Heart left ventricle (tissue), 16 donors: ENCODE data around the gene SLC35F1. TPM values are rescaled to one million over a fixed set of nuclear protein-coding genes. Genes with fewer than 3 reads are reported as not detected.

Source experiments
- ATAC-seq, 4 donors: fragments of 200-7000 bp; cut with Tn5 transposase; one replicate each; pipeline ENCODE4 v1.9.1; 2020 to 2022; ENCODE audit warnings: moderate library complexity in 4 of 4, mild to moderate bottlenecking in 3 of 4, moderate number of reproducible peaks in 1 of 4
- DNase-seq, 5 donors: peaks; one replicate each; pipeline ENCODE4 v3.0.0-alpha.2; 2020
- H3K27ac ChIP-seq, 12 donors: fragments of 200-600 bp; sonication (generic) in 4 of 12; one replicate each; pipeline versions ENCODE4 v1.5.0 to v1.8.0; 2016 to 2022; ENCODE audit warnings: mild to moderate bottlenecking in 2 of 12
- H3K27me3 ChIP-seq, 9 donors: fragments of 200-600 bp; sonication (generic) in 2 of 9; one replicate each; pipeline versions ENCODE4 v1.5.1 to v1.8.0; 2016 to 2022; ENCODE audit warnings: mild to moderate bottlenecking in 3 of 9
- H3K36me3 ChIP-seq, 9 donors: fragments of 200-600 bp; sonication (generic) in 2 of 9; one replicate each; pipeline versions ENCODE4 v1.5.0 to v1.8.0; 2018 to 2022; ENCODE audit warnings: mild to moderate bottlenecking in 2 of 9
- H3K4me1 ChIP-seq, 12 donors: fragments of 200-600 bp; sonication (generic) in 4 of 12; one replicate each; pipeline versions ENCODE4 v1.5.0 to v1.8.0; 2016 to 2022; ENCODE audit warnings: mild to moderate bottlenecking in 3 of 12
- H3K4me3 ChIP-seq, 12 donors: fragments of 200-600 bp; sonication (generic) in 4 of 12; one replicate each; pipeline versions ENCODE4 v1.5.0 to v1.8.0; 2017 to 2022; ENCODE audit warnings: mild to moderate bottlenecking in 9 of 12, moderate library complexity in 4 of 12
- H3K9me3 ChIP-seq, 12 donors: fragments of 200-600 bp; sonication (generic) in 4 of 12; one replicate each; pipeline versions ENCODE4 v1.5.0 to v1.8.0; 2016 to 2022; ENCODE audit warnings: mild to moderate bottlenecking in 1 of 12
- POLR2A ChIP-seq, 2 donors: fragments of 450-650 bp; IDR thresholded peaks; one replicate each; pipeline ENCODE4 v1.6.1; 2017; ENCODE audit warnings: antibody characterized with exemption in 2 of 2, mild to moderate bottlenecking in 2 of 2, moderate library complexity in 2 of 2
- WGBS, 4 donors: extraction: QIAGEN DNeasy Blood & Tissue Kit in 2 of 4; methylation state at CpG; one replicate each; pipeline versions ENCODE4 v1.1.5 to v1.1.7; 2013 to 2018; 5-methylcytosine and 5-hydroxymethylcytosine counted together
- intact Hi-C, 10 donors: fragments of 100-400 bp; cut with DNase I; formaldehyde crosslinking; loops; one replicate each; pipeline versions ENCODE4 v1.11.1 to v1.14.2; 2022
- polyA plus RNA-seq, 2 donors: library from polyadenylated mRNA; stranded (reverse); fragments of 200-250 nt; gene quantifications; one replicate each; pipeline ENCODE4 v1.2.3, GENCODE V29; 2013
- total RNA-seq, 9 donors: library from RNA; depleted of rRNA in 2 of 9; stranded (reverse); fragments of >200 nt in 2 of 9; fragmentation: NEBNext Ultra II Directional in 3 of 9; extraction: Animal tissue kit (Norgen Biotek cat#: 25700) in 3 of 9; gene quantifications; one replicate each; pipeline versions ENCODE4 v1.1.0 to v1.2.4, GENCODE V29; 2016 to 2023
- TF ChIP-seq, protein P1 (sequence below), 12 donors: fragments of 200-600 bp; sonication (generic) in 4 of 12; IDR thresholded peaks; one replicate each; pipeline versions ENCODE4 v1.5.0 to v1.8.0; 2018 to 2022; ENCODE audit warnings: antibody characterized with exemption in 12 of 12, mild to moderate bottlenecking in 5 of 12
- donor health status: ischemic (EF 13 %, LVEDD 7.1; RV severe dilation, severe dysfunction).
- donor health status: healthy with polysubstance abuse.
- donor health status: DM: no; HTN: yes; CAD: no.
- donor health status: DM: no; HTN: no; CAD: no.
- donor health status: ischemic (EF 25% LVEDD 6.9; RV normal size, moderate dysfunction).
- donor health status: ischemic (EF 25% LVEDD 5.7; RV mildly dilated, moderate dysfunction).
- donor health status: healthy.
- donor health status: DM: yes; HTN: yes; CAD: no.
- donor health status: ischemic (EF 35%, LVEDD 5.7; RV mildly dilated, moderate dysfunction).
- donor health status: nonischemic (EF 11% LVEDD 7.7; RV severe dilation, severe dysfunction).
- donor health status: DM: yes; HTN: yes; CAD: no.
- donor health status: PGD.
- donor health status: ischemic (EF 29% LVEDD 5.4; RV normal size, mild dysfunction).
- donor health status: nonischemic (EF 23%, LVEDD 6.1; RV moderate dilation, normal function).

The SLC35F1 gene
- total and polyA plus RNA-seq, 11 donors: 1.1 to 11.6 (median 5.0) TPM

DNA sequence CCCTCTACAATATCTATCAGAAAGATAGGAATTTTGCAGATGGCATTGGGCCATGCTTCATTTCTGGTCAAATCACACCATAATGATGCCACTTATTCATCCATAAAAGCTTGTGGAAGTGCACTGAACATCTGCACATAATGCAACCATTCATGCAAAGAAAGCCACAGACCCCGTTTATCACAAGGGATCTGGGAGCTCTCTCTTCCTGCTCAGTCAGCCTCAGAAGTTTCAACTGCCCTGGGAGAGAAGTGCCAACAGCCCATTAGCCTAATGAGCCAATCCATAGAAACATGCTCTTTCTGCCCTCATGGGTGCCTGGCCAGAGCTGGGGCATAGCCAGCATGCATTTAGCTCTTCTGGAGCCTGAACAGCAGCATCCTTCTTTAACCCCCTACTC is 85.8 kb downstream of the SLC35F1 start:
- intact Hi-C loops: no loop called here
- Histone ChIP-seq H3K4me3 (no peak overlapping the region), H3K36me3 (no peaks in the 10 kb centered on the region), H3K4me1 (no peaks in the 10 kb centered on the region), H3K9me3 (no peaks in the 10 kb centered on the region), H3K27me3 (no peaks in the 10 kb centered on the region), H3K27ac (no peak overlapping the region)
- TF ChIP-seq POLR2A (IDR thresholded peaks at IDR 0.05): no peak
- TF ChIP-seq, protein P1, sequence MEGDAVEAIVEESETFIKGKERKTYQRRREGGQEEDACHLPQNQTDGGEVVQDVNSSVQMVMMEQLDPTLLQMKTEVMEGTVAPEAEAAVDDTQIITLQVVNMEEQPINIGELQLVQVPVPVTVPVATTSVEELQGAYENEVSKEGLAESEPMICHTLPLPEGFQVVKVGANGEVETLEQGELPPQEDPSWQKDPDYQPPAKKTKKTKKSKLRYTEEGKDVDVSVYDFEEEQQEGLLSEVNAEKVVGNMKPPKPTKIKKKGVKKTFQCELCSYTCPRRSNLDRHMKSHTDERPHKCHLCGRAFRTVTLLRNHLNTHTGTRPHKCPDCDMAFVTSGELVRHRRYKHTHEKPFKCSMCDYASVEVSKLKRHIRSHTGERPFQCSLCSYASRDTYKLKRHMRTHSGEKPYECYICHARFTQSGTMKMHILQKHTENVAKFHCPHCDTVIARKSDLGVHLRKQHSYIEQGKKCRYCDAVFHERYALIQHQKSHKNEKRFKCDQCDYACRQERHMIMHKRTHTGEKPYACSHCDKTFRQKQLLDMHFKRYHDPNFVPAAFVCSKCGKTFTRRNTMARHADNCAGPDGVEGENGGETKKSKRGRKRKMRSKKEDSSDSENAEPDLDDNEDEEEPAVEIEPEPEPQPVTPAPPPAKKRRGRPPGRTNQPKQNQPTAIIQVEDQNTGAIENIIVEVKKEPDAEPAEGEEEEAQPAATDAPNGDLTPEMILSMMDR (IDR thresholded peaks at IDR 0.05): no peak
- DNase-seq: no peak
- ATAC-seq: no peak
- WGBS, 4 donors: 53 to 67% (median 56%) methylated on average over 1 of the region's 1 CpG

DNA sequence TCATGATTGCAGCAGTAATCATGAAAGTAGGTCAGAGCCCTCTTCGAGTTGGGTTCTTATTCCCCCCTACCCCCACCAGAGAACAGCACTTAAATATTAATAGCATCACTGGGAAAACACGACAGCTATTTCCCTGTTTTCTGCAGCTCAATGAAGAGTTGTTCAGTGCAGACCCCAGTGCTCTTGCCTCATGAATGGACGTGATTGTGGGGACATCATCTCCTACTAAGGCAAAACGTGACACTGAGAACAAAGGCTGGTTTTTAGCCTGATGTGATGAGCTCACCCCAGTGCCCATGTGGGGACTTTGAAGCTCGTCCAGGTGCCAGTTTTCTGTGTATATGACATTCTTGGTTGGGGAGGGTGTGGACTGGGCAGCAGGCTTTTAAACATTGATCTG is 105.9 kb downstream of the SLC35F1 start:
- WGBS, 4 donors: 43 to 55% (median 49%) methylated on average over 5 of the region's 5 CpGs
- DNase-seq (no peak), ATAC-seq (no peak)
- no peaks in the 10 kb centered on the region for H3K9me3 ChIP-seq
- no peak overlapping the region for H3K4me3 ChIP-seq
- intact Hi-C loops: no loop called here
- no peak overlapping the region for H3K27ac ChIP-seq
- H3K36me3 ChIP-seq: no peaks in the 10 kb centered on the region
- H3K4me1 ChIP-seq: no peaks in the 10 kb centered on the region
- TF ChIP-seq, protein P1 (IDR thresholded peaks at IDR 0.05): no peak
- no peaks in the 10 kb centered on the region for H3K27me3 ChIP-seq

DNA sequence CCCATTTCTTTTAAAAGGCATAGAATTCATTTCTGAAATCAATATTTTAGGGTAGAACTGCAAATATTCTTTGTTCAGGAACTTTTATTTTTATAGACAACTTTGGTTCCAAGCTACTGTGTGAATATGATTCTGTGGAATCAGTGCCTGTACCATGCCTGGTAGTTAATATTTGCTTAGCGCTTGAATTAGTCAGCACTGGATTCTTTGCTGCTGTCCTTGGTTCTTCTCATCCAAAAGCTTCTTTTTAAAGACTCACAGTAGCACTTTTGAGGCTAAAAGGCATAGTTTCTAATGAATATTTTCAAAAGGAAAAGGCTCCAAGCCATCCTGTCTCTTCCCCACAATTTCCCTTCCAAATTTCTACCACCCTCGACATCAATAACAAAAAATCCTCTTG is 109.5 kb downstream of the SLC35F1 start:
- Histone ChIP-seq H3K4me3 (no peak overlapping the region), H3K27ac (no peak overlapping the region), H3K27me3 (no peaks in the 10 kb centered on the region), H3K4me1 (no peaks in the 10 kb centered on the region), H3K36me3 (no peaks in the 10 kb centered on the region), H3K9me3 (no peaks in the 10 kb centered on the region)
- ATAC-seq: no peak
- DNase-seq: no peak
- TF ChIP-seq POLR2A (IDR thresholded peaks at IDR 0.05): no peak
- TF ChIP-seq, protein P1 (IDR thresholded peaks at IDR 0.05): no peak
- intact Hi-C loops: no loop called here
- WGBS, 4 donors: 91 to 95% (median 93%) methylated on average over 2 of the region's 2 CpGs

DNA sequence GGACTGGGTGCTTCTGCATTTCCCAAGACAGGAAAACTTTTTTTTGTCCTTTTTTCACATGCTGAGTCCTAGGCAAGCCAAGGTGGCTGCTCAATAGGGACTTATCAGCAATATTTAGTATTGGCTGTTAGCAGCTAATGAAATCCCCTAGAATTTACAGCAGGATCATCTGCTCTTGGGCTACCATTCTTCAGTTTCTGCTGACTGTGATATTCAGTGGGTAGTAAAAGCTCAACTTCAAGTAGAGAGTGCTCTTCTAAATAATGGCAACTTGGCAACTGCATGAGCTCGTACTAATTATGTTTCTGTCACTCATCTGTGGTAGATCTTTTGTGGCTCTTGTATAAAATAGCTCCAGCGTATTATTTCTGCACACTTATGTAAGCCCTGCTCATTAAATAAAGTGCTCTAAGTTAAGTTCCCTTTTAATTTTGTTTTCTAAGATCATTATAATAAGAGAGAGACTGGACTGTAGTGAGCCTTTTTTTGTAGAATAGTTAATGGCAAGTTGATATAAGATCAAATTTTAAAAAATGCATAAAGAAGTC is 110.3 kb downstream of the SLC35F1 start:
- TF ChIP-seq, protein P1 (IDR thresholded peaks at IDR 0.05): no peak
- no peak for TF ChIP-seq POLR2A (IDR thresholded peaks at IDR 0.05)
- intact Hi-C loops: no loop called here
- Histone ChIP-seq H3K27me3 (no peaks in the 10 kb centered on the region), H3K36me3 (no peaks in the 10 kb centered on the region), H3K4me3 (no peak overlapping the region), H3K9me3 (no peaks in the 10 kb centered on the region), H3K27ac (no peak overlapping the region), H3K4me1 (no peaks in the 10 kb centered on the region)
- ATAC-seq: no peak
- DNase-seq: no peak
- WGBS, 4 donors: 25 to 40% (median 31%) methylated on average over 2 of the region's 2 CpGs
